Mammary epithelial cell (primary cell): ENCODE measurements around the gene BTBD9.

Experiments
- CTCF ChIP-seq, 2 donors: IDR thresholded peaks in 1 of 2; conservative IDR thresholded peaks in 1 of 2; 2 replicates each; pipeline ENCODE4 v1.5.1; 2011 to 2012; ENCODE audit warnings: inconsistent platforms in 2 of 2, low read length in 2 of 2, mild to moderate bottlenecking in 2 of 2, control low read depth in 1 of 2, low read depth in 1 of 2; ENCODE audit not compliant: insufficient read depth in 1 of 2; ENCODE audit errors: extremely low read depth in 1 of 2
- EZH2 ChIP-seq: IDR thresholded peaks from 2 replicates; pipeline ENCODE4 v1.6.1; 2012; ENCODE audit warnings: low read length, inconsistent platforms, borderline replicate concordance

DNA sequence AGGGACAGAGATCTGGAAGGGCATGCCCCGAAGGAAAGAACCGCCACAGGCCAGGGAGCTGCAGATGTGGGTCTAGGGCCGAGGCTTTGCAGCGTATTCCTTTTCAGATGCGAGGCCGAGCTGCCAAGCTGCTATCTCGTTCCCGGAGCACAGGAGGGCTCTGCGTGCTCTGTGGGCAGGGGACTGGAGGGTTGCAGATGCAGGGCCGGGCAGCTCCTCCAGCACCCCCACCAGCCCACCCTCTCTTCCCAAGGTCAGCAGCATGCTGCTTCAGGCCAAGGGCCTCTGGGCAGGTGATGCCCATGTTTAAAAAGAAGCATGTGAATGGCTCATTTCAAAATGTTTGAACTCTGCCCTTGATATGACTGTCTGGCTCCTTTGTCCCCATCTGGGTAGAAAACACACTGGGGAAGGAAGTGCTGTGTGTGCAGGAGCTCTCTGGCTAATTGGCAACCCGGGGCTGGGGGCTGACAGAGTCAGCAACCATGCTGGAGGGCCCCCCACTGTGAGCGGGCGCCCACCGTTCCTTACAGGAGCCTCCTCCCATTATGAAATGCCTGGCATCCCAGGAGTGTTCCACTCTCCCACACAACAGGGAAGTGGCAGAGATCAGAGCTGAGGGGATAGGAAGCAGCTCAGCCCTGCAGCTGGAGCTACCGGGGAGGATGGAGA, 466.9 kb downstream of the BTBD9 start:
- TF ChIP-seq CTCF (conservative IDR thresholded peaks at IDR 0.05 in 1 of 2, IDR thresholded peaks at IDR 0.05 in 1 of 2; ENCODE audit: extremely low read depth in 1 of 2, insufficient read depth in 1 of 2, low read depth in 1 of 2, low read length in 2 of 2), result no peak
- TF ChIP-seq EZH2, result no peak
